Measurements from ENCODE around the gene RHOT2.

The RHOT2 gene

DNA sequence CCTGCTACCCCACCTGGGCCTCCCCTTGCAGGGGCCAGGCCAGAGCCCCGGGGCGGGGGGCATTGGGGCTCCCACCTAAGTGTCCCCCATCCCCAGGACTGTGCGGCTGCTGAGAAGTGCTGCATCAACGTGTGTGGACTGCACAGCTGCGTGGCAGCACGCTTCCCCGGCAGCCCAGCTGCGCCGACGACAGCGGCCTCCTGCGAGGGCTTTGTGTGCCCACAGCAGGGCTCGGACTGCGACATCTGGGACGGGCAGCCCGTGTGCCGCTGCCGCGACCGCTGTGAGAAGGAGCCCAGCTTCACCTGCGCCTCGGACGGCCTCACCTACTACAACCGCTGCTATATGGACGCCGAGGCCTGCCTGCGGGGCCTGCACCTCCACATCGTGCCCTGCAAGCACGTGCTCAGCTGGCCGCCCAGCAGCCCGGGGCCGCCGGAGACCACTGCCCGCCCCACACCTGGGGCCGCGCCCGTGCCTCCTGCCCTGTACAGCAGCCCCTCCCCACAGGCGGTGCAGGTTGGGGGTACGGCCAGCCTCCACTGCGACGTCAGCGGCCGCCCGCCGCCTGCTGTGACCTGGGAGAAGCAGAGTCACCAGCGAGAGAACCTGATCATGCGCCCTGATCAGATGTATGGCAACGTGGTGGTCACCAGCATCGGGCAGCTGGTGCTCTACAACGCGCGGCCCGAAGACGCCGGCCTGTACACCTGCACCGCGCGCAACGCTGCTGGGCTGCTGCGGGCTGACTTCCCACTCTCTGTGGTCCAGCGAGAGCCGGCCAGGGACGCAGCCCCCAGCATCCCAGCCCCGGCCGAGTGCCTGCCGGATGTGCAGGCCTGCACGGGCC is 35.2 kb upstream of the RHOT2 start:
- DNase-seq: no peak

GRCh38 chr16:633336-634050 is 34.4 kb upstream of the RHOT2 start:
- no peak for DNase-seq

DNA sequence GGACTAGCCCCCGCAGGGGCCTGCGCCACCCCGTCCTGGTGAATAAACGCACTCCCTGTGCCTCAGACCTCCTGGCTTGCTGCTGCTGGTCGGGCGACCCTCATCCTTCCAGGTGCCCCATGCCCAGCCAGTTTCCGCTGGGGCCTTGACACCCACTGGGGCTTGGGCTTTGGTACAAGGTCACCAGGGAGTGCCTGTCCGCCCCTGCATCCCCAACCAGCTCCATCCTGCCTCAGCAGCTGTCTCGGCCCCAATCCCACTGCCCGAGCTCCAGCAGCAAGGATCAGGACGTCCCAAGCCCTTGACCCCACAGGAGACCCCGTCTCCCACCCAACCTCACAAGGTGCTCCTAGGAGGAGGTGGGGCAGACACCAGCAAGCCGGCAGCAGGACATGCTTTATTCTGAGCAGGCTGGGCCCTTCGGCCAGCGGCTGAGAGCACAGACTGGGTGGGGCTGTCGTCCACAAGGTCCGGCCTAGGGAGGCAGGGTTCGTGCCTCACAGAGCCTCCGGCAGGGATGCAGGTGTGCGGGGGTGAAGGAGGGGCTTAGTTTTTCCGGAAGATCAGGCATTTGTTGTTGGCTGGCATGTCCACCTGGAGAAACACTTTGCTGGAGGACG is 33.8 kb upstream of the RHOT2 start:
- no peak for DNase-seq

DNA sequence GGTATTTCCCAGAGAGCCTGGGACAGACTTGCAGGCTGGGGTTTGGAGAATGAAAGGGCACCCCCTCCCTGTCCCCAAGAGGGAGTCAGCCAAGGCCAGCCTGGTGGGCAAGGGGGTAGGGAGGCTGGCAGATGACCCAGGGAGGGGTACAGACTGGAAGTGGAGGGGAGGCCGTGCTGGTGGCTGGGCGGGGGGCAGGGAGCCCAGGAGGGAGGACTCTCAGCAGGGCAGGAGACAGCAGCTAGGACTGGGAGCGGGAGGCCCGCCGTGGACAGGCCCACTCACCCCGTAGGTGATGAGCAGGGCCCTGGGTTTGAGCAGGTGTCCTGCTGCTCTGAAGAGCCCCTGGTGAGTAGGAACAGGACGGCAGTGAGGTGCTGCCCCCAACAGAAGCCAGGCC is 32.9 kb upstream of the RHOT2 start:
- DNase-seq: no peak

- DNase-seq: no peak
Measured at GRCh38 chr16:635573-636205, 32.2 kb upstream of the RHOT2 start.

DNA sequence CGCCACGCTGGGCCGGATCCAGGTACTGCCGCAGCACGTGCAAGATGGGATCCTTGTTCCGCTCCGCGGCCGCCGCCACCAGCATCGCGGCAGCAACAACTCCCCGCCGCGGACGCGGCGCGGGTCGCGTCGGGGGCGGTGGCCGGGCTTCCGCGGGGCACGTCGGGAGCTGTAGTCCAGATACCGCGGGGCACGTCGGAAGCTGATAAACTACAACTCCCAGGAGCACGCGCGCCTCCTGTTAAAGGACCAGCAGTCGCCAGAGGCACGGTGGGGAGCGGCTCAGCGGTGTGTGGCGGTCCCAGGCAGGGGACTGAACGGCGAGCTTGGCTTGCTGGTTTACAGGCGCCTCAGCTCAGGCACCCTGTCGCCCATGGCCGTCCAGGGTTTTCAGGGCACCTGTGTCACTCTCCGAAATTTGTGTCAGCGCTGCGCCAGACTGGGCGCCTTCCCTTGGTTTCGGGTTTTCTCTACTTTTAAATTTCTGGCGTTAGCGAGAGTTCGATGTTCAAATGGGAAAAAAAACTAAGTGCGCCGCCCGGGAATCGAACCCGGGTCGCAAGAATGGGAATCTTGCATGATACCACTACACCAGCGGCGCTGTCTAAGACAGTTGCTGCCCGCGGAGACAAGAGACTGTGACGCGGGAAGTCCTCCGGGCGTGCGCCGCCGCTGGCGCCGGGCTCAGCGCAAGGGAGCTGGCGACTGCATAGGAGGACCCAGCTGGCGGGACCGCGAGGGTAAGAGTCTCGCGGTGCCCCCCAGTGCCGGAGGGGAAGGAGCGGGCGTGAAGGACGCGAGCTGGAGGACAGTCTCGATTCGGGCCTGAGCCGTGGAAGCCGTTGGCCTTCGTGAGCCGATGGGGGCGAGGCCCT is 31.5 kb upstream of the RHOT2 start, which contains the start of gene METTL26:
TSS of gene METTL26 (minus strand) at position 100 of the 875 bp plus-strand sequence. CDS start at position 85, 15 bp downstream.
- DNase-seq: peak; percentile 77

- DNase-seq: peak; percentile 56
Measured at GRCh38 chr16:637081-638018, 30.6 kb upstream of the RHOT2 start.

DNA sequence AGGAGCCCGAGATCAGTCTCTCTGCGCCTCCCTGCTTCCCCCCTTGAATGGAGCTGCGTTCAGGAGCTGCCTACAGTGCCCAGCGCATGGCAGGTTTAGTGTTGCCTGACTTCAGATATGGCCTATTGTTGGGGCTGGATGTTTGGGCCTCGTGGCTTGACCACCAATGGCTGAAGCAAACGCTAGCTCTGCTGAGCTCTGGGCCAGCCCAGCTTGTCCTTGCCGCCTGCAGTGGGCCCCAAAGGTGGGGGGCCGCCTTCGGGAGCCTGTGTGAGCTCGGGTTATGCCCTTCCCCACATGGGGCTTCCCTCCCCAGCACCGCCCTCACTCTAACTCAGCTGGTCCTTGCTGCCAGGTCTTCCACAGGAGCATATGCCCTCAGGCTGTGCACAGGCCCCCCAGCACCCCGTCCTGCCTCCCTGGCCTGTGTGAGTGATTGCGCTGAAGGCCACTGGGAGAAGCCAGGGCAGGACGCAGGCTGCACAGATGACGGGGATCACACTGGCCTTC is 29.8 kb upstream of the RHOT2 start:
- no peak for DNase-seq

DNA sequence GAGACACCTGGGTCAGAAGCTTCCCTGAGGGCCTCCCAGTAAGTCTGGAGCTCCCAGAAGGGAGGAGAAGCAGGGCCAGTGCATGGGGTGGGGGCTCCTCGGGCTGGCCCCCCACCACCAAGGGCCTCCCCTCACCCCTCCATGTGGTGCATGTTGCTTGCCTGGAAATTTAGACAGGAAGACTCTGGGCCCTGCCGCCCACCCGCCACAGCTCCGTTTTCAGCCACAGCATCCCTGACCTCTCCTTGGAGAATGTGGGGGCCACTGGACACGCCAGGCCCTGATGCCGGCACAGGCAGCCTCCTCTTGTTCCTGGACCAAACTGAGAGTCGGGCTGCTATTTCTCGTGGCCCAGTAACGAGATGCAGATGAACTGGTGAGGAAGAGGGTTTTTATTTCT is 29.1 kb upstream of the RHOT2 start:
- no peak for DNase-seq

DNA sequence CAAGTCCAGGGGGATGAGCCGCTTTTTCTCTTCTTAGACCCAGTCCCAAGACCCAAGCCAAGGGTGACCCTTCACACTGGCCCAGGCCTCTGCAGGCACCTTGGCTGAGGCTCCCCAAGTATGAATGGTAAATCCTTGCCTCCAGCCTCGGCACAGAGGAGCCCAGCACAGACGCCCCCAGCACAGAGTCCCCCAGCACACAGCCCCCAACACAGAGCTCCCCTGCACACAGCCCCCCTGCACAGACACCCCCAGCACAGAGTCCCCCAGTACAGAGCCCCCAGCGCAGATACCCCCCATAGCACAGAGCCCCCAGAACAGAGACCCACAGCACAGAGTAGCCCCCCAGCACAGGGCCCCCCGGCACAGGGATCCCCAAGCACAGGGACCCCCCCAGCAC is 27.3 kb upstream of the RHOT2 start:
- DNase-seq: no peak

- no peak for DNase-seq
Measured at GRCh38 chr16:641326-642188, 26.4 kb upstream of the RHOT2 start, which contains the start of gene MCRIP2. Gene MCRIP2 (plus strand): TSS chr16:641828. CDS start chr16:641992, 164 bp downstream.

DNA sequence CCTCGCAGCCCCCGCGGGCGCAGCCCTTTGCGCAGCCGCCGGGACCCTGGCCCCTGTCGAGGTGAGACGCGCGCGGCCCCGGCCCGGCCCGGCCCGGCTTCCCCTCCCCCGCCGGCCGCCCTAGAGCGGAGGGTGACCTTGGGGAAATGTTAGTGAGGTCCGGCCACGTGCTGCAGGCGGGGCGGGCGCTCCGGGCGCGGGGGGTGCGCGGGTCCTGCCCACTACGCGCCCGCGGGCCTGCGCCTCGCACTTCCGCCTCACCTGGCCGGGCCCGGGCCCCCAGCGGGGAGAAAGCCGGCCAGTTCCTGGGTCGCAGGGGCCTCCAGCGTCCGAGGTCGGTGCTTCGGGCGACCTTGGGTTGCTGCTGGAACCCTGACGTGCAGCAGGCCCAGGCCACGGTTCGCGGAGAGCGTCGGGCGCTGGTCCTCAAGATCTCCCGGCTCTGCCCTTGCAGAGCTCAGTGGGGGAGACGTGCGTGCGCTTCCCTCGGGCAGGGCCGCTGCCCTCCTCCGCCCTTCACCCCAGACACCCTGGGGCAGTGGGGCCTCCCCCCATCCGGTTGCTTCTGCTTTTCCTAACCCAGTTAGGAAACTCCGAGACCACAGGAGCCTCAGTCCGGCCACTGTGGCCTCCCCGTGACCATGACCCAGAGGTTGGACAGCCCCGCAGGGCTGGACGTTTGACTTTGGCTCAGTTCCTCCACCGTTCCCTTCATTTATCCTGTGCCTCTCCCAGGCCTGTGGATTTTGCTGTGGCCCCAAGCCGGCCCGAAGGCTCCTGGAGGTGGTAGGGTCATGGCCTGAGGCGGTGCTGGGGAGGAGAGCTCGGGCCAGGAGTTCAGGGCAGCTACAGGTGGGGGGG is 25.5 kb upstream of the RHOT2 start:
- no peak for DNase-seq

- no peak for DNase-seq
Measured at GRCh38 chr16:643050-643368, 24.9 kb upstream of the RHOT2 start.

DNA sequence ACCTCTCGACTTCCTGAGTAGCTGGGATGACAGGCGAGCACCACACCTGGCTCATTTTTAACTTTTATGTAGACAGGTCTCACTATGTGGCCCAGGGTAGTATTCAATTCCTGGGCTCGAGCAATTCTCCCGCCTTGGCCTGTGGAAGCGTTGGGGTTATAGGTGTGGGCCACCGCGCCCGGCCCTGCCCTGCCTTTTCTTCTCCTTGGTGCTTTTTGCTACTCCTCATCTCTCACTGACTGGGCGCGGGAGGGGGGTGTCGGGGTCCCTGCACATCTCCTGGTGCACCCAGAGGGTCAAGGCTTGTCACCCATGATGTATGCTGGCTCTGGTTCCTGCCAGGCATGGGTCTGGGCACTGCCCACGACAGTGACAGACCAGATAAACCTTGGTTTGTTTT is 23.4 kb upstream of the RHOT2 start:
- DNase-seq: no peak

GRCh38 chr16:645852-646678 is 21.9 kb upstream of the RHOT2 start:
- DNase-seq: no peak

GRCh38 chr16:646679-647172 is 21.2 kb upstream of the RHOT2 start:
- no peak for DNase-seq

DNA sequence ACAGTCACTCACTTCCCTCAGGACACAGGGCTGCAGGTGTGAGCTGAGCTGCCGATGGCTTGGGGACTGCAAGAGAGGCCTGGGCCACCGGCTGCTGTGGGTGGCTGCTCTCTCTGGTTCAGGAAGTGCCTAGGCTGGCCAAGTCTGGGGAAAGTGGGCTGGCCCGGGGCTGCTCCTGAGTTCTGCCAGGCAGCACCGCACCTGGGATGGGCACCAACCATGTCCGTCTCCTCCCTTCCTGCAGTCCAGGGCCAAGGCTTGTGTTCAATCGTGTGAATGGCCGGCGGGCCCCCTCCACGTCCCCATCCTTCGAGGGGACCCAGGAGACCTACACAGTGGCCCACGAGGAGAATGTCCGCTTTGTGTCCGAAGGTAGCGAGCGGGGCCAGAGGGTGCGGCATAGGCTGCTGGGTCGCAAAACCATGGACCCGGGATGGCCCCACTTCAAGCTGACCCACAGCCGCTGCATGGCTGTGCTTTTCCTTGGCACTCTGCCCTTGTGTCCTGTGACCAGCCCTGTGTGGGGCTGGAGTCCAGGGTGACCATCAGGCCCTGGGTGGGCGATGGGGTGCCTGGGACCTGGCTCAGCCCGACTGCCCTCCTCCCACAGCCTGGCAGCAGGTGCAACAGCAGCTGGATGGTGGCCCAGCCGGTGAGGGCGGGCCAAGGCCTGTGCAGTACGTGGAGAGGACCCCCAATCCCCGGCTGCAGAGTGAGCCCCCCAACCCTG is 20.6 kb upstream of the RHOT2 start:
- DNase-seq: no peak
